Sigmoid colon (tissue), 4 donors: ENCODE data around the gene GRM8.

Experiments used
- EP300 ChIP-seq, 4 donors: sonication (generic); formaldehyde crosslinking; IDR thresholded peaks; one replicate each; pipeline ENCODE4 v1.6.1; 2017; ENCODE audit warnings: antibody characterized with exemption in 4 of 4
- POLR2A ChIP-seq, 2 donors: fragments of 450-650 bp; IDR thresholded peaks; one replicate each; pipeline ENCODE4 v1.6.1; 2016; ENCODE audit warnings: antibody characterized with exemption in 2 of 2, mild to moderate bottlenecking in 2 of 2, moderate library complexity in 2 of 2
- POLR2AphosphoS5 ChIP-seq, 4 donors: sonication (generic); formaldehyde crosslinking; IDR thresholded peaks; one replicate each; pipeline ENCODE4 v1.6.1; 2017; ENCODE audit warnings: antibody characterized with exemption in 4 of 4
- TF ChIP-seq, protein P1 (sequence below), 4 experiments: fragments of 450-650 bp in 3 of 4; fragments of 200-600 bp in 1 of 4; IDR thresholded peaks; one replicate each; pipeline ENCODE4 v1.5.1; 2016 to 2019; ENCODE audit warnings: antibody characterized with exemption in 4 of 4, mild to moderate bottlenecking in 3 of 4, moderate library complexity in 2 of 4

DNA sequence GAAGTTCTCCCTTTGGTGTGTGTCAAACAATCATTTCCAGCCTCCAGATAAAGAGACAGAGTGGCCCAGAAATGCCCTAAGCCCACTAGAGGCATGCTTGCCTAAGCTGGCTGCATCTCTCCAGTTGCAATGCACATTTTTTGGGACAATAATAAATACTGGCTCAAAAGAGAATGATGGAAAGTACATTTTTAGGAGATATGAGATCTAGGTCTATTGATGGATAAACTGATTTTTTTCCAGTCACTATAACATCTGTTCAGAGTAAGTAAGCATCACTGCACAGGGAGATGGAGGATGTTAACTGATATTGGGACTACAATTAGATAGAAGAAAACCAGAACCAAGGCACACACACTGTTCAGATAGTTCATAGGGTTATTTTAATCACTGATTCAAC lies 553.0 kb downstream of the GRM8 start:
- TF ChIP-seq POLR2AphosphoS5 (IDR thresholded peaks at IDR 0.05), result no peak
- TF ChIP-seq, protein P1, sequence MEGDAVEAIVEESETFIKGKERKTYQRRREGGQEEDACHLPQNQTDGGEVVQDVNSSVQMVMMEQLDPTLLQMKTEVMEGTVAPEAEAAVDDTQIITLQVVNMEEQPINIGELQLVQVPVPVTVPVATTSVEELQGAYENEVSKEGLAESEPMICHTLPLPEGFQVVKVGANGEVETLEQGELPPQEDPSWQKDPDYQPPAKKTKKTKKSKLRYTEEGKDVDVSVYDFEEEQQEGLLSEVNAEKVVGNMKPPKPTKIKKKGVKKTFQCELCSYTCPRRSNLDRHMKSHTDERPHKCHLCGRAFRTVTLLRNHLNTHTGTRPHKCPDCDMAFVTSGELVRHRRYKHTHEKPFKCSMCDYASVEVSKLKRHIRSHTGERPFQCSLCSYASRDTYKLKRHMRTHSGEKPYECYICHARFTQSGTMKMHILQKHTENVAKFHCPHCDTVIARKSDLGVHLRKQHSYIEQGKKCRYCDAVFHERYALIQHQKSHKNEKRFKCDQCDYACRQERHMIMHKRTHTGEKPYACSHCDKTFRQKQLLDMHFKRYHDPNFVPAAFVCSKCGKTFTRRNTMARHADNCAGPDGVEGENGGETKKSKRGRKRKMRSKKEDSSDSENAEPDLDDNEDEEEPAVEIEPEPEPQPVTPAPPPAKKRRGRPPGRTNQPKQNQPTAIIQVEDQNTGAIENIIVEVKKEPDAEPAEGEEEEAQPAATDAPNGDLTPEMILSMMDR (IDR thresholded peaks at IDR 0.05), result no peak
- TF ChIP-seq POLR2A (IDR thresholded peaks at IDR 0.05), result no peak
- no peak for TF ChIP-seq EP300 (IDR thresholded peaks at IDR 0.05)
